GM21786 (cell line): ENCODE results near the gene JOSD1.

ENCODE experiments used
- ATAC-seq: cut with Tn5 transposase; IDR thresholded peaks from one replicate; pipeline ENCODE4 v1.9.1; 2021; ENCODE audit not compliant: unreplicated experiment

Gene JOSD1

GRCh38 chr22:38733724-38734381 is 33.1 kb upstream of the JOSD1 start:
- no peak for ATAC-seq

- ATAC-seq: no peak
Measured at GRCh38 chr22:38733329-38733723, 32.6 kb upstream of the JOSD1 start.

- no peak for ATAC-seq
Measured at GRCh38 chr22:38732251-38732815, 31.6 kb upstream of the JOSD1 start.

GRCh38 chr22:38731703-38732161 is 31.0 kb upstream of the JOSD1 start:
- no peak for ATAC-seq

GRCh38 chr22:38730411-38730871 is 29.7 kb upstream of the JOSD1 start:
- ATAC-seq: no peak

GRCh38 chr22:38729946-38730345 is 29.2 kb upstream of the JOSD1 start:
- ATAC-seq: no peak

- no peak for ATAC-seq
Measured at GRCh38 chr22:38728871-38729796, 28.4 kb upstream of the JOSD1 start.

GRCh38 chr22:38727530-38728451 is 27.0 kb upstream of the JOSD1 start:
- no peak for ATAC-seq

- ATAC-seq: no peak
Measured at GRCh38 chr22:38727123-38727522, 26.4 kb upstream of the JOSD1 start.

GRCh38 chr22:38725900-38726655 is 25.3 kb upstream of the JOSD1 start:
- ATAC-seq: no peak

- no peak for ATAC-seq
Measured at GRCh38 chr22:38724926-38725571, 24.3 kb upstream of the JOSD1 start.

GRCh38 chr22:38724176-38724575 is 23.4 kb upstream of the JOSD1 start:
- no peak for ATAC-seq

- ATAC-seq: no peak
Measured at GRCh38 chr22:38721551-38721950, 20.8 kb upstream of the JOSD1 start.

GRCh38 chr22:38720350-38720749 is 19.6 kb upstream of the JOSD1 start:
- ATAC-seq: no peak

GRCh38 chr22:38719196-38719595 is 18.5 kb upstream of the JOSD1 start:
- ATAC-seq: no peak

- no peak for ATAC-seq
Measured at GRCh38 chr22:38718414-38718813, 17.7 kb upstream of the JOSD1 start.

- ATAC-seq: no peak
Measured at GRCh38 chr22:38717244-38717643, 16.5 kb upstream of the JOSD1 start.

GRCh38 chr22:38716826-38717225 is 16.1 kb upstream of the JOSD1 start:
- no peak for ATAC-seq

- no peak for ATAC-seq
Measured at GRCh38 chr22:38716271-38716670, 15.5 kb upstream of the JOSD1 start.
